ENCODE measurements around the gene LIPC. TPM values are rescaled to one million over a fixed set of nuclear protein-coding genes. Genes with fewer than 3 reads are reported as not detected.

Gene LIPC
- total and polyA plus RNA-seq, 9 of the 15 experiments (the other 6 are each of a cell fraction or from before 2014, with no cell fraction given), result 0.07 to 0.41 (median 0.11) TPM; not detected in 2

GRCh38 chr15:58551764-58552504 is 120.1 kb downstream of the LIPC start (continued):
- TF ChIP-seq, protein P1, sequence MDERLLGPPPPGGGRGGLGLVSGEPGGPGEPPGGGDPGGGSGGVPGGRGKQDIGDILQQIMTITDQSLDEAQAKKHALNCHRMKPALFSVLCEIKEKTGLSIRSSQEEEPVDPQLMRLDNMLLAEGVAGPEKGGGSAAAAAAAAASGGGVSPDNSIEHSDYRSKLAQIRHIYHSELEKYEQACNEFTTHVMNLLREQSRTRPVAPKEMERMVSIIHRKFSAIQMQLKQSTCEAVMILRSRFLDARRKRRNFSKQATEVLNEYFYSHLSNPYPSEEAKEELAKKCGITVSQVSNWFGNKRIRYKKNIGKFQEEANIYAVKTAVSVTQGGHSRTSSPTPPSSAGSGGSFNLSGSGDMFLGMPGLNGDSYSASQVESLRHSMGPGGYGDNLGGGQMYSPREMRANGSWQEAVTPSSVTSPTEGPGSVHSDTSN (CRISPR knock-in tag; IDR thresholded peaks at IDR 0.05; ENCODE audit: low read depth), result no peak
- TF ChIP-seq, protein P1 (tag; conservative IDR thresholded peaks at IDR 0.05; ENCODE audit: low read depth), result no peak
- TF ChIP-seq SOX6 (IDR thresholded peaks at IDR 0.05) (peak; percentile 92), CAMTA2 (CRISPR knock-in tag; conservative IDR thresholded peaks at IDR 0.05) (no peak), ZNF347 (CRISPR knock-in tag; IDR thresholded peaks at IDR 0.05; ENCODE audit: low read depth) (no peak), ZNF3 (CRISPR knock-in tag; IDR thresholded peaks at IDR 0.05) (no peak), LEF1 (IDR thresholded peaks at IDR 0.05) (peak; percentile 46; the same call in 1 of the 2 replicates), CHD1 (IDR thresholded peaks at IDR 0.05; ENCODE audit: low read length) (no peak), ZNF696 (CRISPR knock-in tag; conservative IDR thresholded peaks at IDR 0.05) (no peak), ZNF75A (CRISPR knock-in tag; IDR thresholded peaks at IDR 0.05) (no peak), GTF2A2 (tag; IDR thresholded peaks at IDR 0.05) (no peak), CBFA2T2 (conservative IDR thresholded peaks at IDR 0.05) (peak; percentile 68), ZNF217 (CRISPR knock-in tag; IDR thresholded peaks at IDR 0.05) (no peak), ZNF121 (CRISPR knock-in tag; conservative IDR thresholded peaks at IDR 0.05) (no peak), CBX2 (IDR thresholded peaks at IDR 0.05; ENCODE audit: insufficient read depth, low read length, poor library complexity, severe bottlenecking) (no peak), BRCA1 (IDR thresholded peaks at IDR 0.05) (no peak), BRCA1 (CRISPR knock-in tag; IDR thresholded peaks at IDR 0.05) (no peak), CREBBP (IDR thresholded peaks at IDR 0.05; ENCODE audit: low read depth, low read length) (no peak), MXI1 (IDR thresholded peaks at IDR 0.05; ENCODE audit: low read depth, low read length) (no peak)
- TF ChIP-seq, protein P2, sequence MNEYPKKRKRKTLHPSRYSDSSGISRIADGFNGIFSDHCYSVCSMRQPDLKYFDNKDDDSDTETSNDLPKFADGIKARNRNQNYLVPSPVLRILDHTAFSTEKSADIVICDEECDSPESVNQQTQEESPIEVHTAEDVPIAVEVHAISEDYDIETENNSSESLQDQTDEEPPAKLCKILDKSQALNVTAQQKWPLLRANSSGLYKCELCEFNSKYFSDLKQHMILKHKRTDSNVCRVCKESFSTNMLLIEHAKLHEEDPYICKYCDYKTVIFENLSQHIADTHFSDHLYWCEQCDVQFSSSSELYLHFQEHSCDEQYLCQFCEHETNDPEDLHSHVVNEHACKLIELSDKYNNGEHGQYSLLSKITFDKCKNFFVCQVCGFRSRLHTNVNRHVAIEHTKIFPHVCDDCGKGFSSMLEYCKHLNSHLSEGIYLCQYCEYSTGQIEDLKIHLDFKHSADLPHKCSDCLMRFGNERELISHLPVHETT (CRISPR knock-in tag; conservative IDR thresholded peaks at IDR 0.05 in 1 of 2, IDR thresholded peaks at IDR 0.05 in 1 of 2), result peak in 1 of 2 experiments; percentile 54; a peak in 1 of 4 replicates
- TF ChIP-seq, protein P3, sequence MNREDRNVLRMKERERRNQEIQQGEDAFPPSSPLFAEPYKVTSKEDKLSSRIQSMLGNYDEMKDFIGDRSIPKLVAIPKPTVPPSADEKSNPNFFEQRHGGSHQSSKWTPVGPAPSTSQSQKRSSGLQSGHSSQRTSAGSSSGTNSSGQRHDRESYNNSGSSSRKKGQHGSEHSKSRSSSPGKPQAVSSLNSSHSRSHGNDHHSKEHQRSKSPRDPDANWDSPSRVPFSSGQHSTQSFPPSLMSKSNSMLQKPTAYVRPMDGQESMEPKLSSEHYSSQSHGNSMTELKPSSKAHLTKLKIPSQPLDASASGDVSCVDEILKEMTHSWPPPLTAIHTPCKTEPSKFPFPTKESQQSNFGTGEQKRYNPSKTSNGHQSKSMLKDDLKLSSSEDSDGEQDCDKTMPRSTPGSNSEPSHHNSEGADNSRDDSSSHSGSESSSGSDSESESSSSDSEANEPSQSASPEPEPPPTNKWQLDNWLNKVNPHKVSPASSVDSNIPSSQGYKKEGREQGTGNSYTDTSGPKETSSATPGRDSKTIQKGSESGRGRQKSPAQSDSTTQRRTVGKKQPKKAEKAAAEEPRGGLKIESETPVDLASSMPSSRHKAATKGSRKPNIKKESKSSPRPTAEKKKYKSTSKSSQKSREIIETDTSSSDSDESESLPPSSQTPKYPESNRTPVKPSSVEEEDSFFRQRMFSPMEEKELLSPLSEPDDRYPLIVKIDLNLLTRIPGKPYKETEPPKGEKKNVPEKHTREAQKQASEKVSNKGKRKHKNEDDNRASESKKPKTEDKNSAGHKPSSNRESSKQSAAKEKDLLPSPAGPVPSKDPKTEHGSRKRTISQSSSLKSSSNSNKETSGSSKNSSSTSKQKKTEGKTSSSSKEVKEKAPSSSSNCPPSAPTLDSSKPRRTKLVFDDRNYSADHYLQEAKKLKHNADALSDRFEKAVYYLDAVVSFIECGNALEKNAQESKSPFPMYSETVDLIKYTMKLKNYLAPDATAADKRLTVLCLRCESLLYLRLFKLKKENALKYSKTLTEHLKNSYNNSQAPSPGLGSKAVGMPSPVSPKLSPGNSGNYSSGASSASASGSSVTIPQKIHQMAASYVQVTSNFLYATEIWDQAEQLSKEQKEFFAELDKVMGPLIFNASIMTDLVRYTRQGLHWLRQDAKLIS (CRISPR knock-in tag; IDR thresholded peaks at IDR 0.05), result 0 out of 2 replicates have a peak, but pooled peaks have one; percentile 13
